AG09309 (cell line): Measurements from ENCODE around the gene EGF.

Experiments
- DNase-seq: peaks from one replicate; pipeline ENCODE4 v3.0.0-alpha.2; 2010; ENCODE audit warnings: low read depth
- H3K4me3 ChIP-seq: 2 replicates; pipeline ENCODE4 v1.5.1; 2011; ENCODE audit warnings: mild to moderate bottlenecking, low read depth, low read length, moderate library complexity; ENCODE audit not compliant: control insufficient read depth
- TF ChIP-seq, protein P1 (sequence below): IDR thresholded peaks from 2 replicates; pipeline ENCODE4 v1.5.1; 2011; ENCODE audit warnings: mild to moderate bottlenecking, low read depth, low read length, inconsistent platforms; ENCODE audit not compliant: insufficient read depth, control insufficient read depth; ENCODE audit errors: missing control alignments

Gene EGF

GRCh38 chr4:109913596-109914241 is 1.0 kb downstream of the EGF start:
- TF ChIP-seq, protein P1, sequence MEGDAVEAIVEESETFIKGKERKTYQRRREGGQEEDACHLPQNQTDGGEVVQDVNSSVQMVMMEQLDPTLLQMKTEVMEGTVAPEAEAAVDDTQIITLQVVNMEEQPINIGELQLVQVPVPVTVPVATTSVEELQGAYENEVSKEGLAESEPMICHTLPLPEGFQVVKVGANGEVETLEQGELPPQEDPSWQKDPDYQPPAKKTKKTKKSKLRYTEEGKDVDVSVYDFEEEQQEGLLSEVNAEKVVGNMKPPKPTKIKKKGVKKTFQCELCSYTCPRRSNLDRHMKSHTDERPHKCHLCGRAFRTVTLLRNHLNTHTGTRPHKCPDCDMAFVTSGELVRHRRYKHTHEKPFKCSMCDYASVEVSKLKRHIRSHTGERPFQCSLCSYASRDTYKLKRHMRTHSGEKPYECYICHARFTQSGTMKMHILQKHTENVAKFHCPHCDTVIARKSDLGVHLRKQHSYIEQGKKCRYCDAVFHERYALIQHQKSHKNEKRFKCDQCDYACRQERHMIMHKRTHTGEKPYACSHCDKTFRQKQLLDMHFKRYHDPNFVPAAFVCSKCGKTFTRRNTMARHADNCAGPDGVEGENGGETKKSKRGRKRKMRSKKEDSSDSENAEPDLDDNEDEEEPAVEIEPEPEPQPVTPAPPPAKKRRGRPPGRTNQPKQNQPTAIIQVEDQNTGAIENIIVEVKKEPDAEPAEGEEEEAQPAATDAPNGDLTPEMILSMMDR = no peak
- no peak overlapping the region for H3K4me3 ChIP-seq

DNA sequence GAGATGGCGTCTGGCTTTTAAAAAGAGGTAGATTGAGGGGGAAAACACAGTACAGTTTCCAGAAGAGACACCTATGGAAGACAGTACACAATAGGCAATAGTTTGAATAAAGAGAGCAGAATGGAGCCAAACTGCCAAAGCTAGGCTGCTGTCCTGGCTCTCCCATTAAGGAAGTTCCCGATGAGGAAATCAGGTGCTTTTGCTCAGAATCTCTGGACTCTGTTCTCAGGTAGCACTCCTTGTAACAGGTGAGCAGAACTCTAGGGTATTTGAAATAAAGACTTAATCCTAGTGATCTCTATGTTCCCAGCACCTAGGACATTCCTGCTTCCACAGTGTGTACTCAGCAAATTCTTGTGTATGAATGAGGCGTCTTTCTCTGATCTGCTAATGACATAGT is 1.6 kb downstream of the EGF start:
- H3K4me3 ChIP-seq = no peak overlapping the region
- TF ChIP-seq, protein P1 = no peak
- no peak for DNase-seq

More at GRCh38 chr4:109913596-109914241, 1.0 kb downstream of the EGF start:
- DNase-seq = no peak

DNA sequence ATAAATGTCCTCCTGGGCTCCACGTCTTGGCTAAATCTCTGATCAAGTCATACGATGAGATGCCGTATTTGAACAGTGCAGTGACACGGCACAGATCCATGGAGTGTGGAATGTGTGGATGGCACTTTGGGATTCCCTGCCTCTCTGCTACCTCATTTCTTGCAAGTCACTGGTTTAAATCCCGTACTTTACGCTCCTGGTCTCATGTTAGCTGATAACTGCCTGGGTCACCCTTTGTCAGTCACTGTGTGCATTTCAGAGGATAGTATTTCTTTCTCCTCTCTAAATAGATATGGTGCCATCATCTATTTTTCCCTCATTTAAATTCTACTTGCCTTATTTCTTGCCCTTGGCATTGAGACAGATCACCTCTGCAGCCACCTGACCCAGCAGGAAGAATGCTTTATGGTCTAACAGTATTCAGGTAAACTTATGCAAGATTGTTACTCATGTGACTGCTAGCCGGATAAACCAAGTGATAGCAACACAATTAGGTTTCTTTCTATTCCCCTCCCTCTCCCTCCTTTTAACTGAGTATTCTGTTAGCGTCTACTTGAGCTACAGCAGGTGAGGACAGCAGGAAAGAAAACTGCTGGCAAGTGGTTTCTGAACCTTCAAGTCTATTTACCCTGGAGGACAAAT is 2.8 kb downstream of the EGF start:
- TF ChIP-seq, protein P1 = no peak
- H3K4me3 ChIP-seq = no peak overlapping the region
- no peak for DNase-seq

DNA sequence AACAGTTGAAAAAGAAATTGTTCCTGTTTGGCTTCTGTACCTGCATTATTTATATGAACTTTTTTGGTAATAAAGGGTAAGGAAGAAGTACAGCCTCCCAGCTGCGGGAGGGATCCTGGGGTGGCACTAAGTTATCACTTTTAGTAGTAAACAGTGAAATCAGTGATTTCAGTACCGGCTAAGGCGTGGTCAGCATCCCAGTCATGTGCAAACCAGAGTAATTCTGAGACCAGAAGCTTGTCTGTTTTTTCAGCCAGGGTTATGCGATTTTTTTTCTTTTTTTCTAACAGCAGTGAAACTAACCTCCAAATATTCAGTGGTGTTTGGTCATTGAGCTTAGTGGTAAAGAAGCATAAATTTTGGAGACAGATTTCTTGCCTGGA is 3.3 kb downstream of the EGF start:
- H3K4me3 ChIP-seq = no peak overlapping the region
- no peak for DNase-seq
- TF ChIP-seq, protein P1 = no peak

- peak; percentile 93 for DNase-seq
- H3K4me3 ChIP-seq = no peak overlapping the region
- TF ChIP-seq, protein P1 = no peak
Observed at GRCh38 chr4:109921384-109921808, 8.7 kb downstream of the EGF start.

DNA sequence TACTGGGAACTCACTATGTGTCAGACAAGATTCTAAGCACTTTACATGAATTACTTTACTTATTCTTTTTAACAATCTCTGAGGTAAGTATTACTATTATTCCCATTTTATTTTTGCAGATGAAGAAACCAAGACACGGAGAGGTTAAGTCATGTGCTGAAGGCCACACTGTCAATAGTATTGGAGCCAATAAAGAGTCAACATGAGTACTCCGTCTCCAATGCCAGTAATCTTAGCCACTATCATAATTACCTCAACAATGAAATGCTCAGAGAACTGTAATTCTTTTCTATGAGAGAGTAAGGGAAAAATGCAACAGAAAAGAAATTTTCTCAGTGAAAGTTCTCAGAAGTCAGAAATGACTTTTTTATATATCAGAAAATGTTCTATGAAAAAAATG is 12.7 kb downstream of the EGF start:
- no peak overlapping the region for H3K4me3 ChIP-seq
- TF ChIP-seq, protein P1 = no peak
- no peak for DNase-seq
